PC-3 (cell line): ENCODE measurements around the gene GPS1. TPM values are rescaled to one million over a fixed set of nuclear protein-coding genes. Genes with fewer than 3 reads are reported as not detected.

Source experiments
- ATAC-seq: fragments of 200-7000 bp; cut with Tn5 transposase; 2 replicates; pipeline ENCODE4 v1.9.1; 2020; ENCODE audit warnings: mild to moderate bottlenecking, moderate library complexity
- BruUV-seq: library from RNA; stranded (reverse); fragments of 400-500 nt; replicated peaks from 2 replicates; lab custom pipeline; 2021; lab: Mats Ljungman, UMichigan
- CTCF ChIA-PET: fragments of 300-600 bp; sonication (Branson Sonifier 250); formaldehyde crosslinking; loops from one replicate; lab custom pipeline; 2022; ENCODE audit warnings: antibody characterized with exemption; lab: Charles Lee
- POLR2A ChIA-PET: fragments of 300-600 bp; sonication (Branson Sonifier 250); formaldehyde crosslinking; loops from one replicate; lab custom pipeline; 2022; ENCODE audit warnings: antibody characterized with exemption; ENCODE audit not compliant: unreplicated experiment; lab: Charles Lee
- DNase-seq: peaks from one replicate; pipeline ENCODE4 v3.0.0-alpha.2; 2015
- H2AFZ ChIP-seq: fragments of 300-600 bp; sonication (generic); 2 replicates; pipeline ENCODE4 v1.6.0; 2016; ENCODE audit warnings: antibody characterized with exemption, low read length
- H3F3A ChIP-seq: fragments of 300-600 bp; sonication (generic); one replicate; pipeline ENCODE4 v1.6.0; 2017; ENCODE audit warnings: antibody characterized with exemption, low read length, control low read depth, mild to moderate bottlenecking; ENCODE audit not compliant: unreplicated experiment
- H3K27ac ChIP-seq: fragments of 300-600 bp; sonication (generic); 2 replicates; pipeline ENCODE4 v1.5.1; 2016; ENCODE audit warnings: mild to moderate bottlenecking, low read length
- H3K27me3 ChIP-seq: fragments of 300-600 bp; sonication (generic); 2 replicates; pipeline ENCODE4 v1.6.1; 2016; ENCODE audit warnings: low read length, mixed read lengths
- H3K36me3 ChIP-seq: fragments of 300-600 bp; sonication (generic); 2 replicates; pipeline ENCODE4 v1.6.1; 2016; ENCODE audit warnings: low read depth, mixed run types, low read length, mixed read lengths
- H3K4me1 ChIP-seq: fragments of 300-600 bp; sonication (generic); 2 replicates; pipeline ENCODE4 v1.5.1; 2016; ENCODE audit warnings: low read length; ENCODE audit not compliant: insufficient read depth
- H3K4me2 ChIP-seq: fragments of 300-600 bp; sonication (generic); 2 replicates; pipeline ENCODE4 v1.6.0; 2016; ENCODE audit warnings: low read length
- H3K4me3 ChIP-seq: fragments of 300-600 bp; sonication (generic); 2 replicates; pipeline ENCODE4 v1.5.1; 2016; ENCODE audit warnings: mild to moderate bottlenecking, low read length, mixed read lengths
- H3K79me2 ChIP-seq: fragments of 300-600 bp; sonication (generic); 2 replicates; pipeline ENCODE4 v1.6.1; 2017; ENCODE audit warnings: low read length, mixed read lengths
- H3K9ac ChIP-seq: fragments of 300-600 bp; sonication (generic); 2 replicates; pipeline ENCODE4 v1.6.0; 2016; ENCODE audit warnings: mild to moderate bottlenecking, low read length
- H3K9me2 ChIP-seq: fragments of 300-600 bp; sonication (generic); replicated peaks from 2 replicates; pipeline ENCODE4 v1.6.1; 2016; ENCODE audit warnings: mixed run types, low read length, mixed read lengths
- H3K9me3 ChIP-seq: fragments of 300-600 bp; sonication (generic); 2 replicates; pipeline ENCODE4 v1.6.1; 2016; ENCODE audit warnings: low read length, mixed read lengths
- H4K20me1 ChIP-seq: fragments of 300-600 bp; sonication (generic); 2 replicates; pipeline ENCODE4 v1.6.1; 2016; ENCODE audit warnings: low read length, mixed read lengths
- CTCF ChIP-seq: fragments of 300-600 bp; sonication (generic); conservative IDR thresholded peaks from 2 replicates; pipeline ENCODE4 v1.5.1; 2017; ENCODE audit warnings: antibody characterized with exemption, low read depth, mild to moderate bottlenecking, low read length
- EZH2 ChIP-seq: fragments of 300-600 bp; sonication (generic); IDR thresholded peaks from one replicate; pipeline ENCODE4 v1.6.1; 2017; ENCODE audit warnings: antibody characterized with exemption, mild to moderate bottlenecking, low read length; ENCODE audit not compliant: unreplicated experiment
- EZH2phosphoT487 ChIP-seq: fragments of 300-600 bp; sonication (generic); IDR thresholded peaks from 2 replicates; pipeline ENCODE4 v1.6.1; 2018; ENCODE audit warnings: mild to moderate bottlenecking, antibody characterized with exemption, low read length, borderline replicate concordance
- intact Hi-C: fragments of 100-400 bp; cut with micrococcal nuclease; formaldehyde crosslinking; loops from 2 replicates; pipeline ENCODE4 v1.9.0; 2023
- total RNA-seq: library from RNA; depleted of rRNA; stranded (reverse); fragments of >200 nt; gene quantifications from 2 replicates; pipeline ENCODE4 v1.2.3, GENCODE V29; 2014

The GPS1 gene
- total RNA-seq, 1 experiment from 2014 or later = 240 TPM

GRCh38 chr17:82094931-82095776, 43.5 kb downstream of the GPS1 start:
- Histone ChIP-seq H3K27me3 (no peaks in the 10 kb centered on the region), H3K36me3 (peaks cover 49% of the 10 kb centered on the region), H3K9me3 (no peaks in the 10 kb centered on the region), H3K4me1 (peaks cover 30% of the 10 kb centered on the region), H3K4me3 (peak overlapping the region; percentile 91), H3K9ac (no peak overlapping the region), H3K79me2 (peaks cover 47% of the 10 kb centered on the region), H3K9me2 (no peaks in the 10 kb centered on the region), H4K20me1 (peaks cover 29% of the 10 kb centered on the region), H3K4me2 (peak overlapping the region; percentile 97), H2AFZ (no peak overlapping the region), H3K27ac (no peak overlapping the region), H3F3A (no peaks in the 10 kb centered on the region)
- TF ChIP-seq EZH2 (no peak), CTCF (no peak), EZH2phosphoT487 (no peak)
- DNase-seq (no peak), ATAC-seq (no peak)
- CTCF ChIA-PET = no interaction called here
- BruUV-seq = no TSS peak
- intact Hi-C loops = loop anchor here (5.0 kb wide), 1 partner anchor 58 kb away; the partner anchor contains the start of gene DCXR
- POLR2A ChIA-PET = no interaction called here

- Histone ChIP-seq H3K36me3 (peaks cover 41% of the 10 kb centered on the region), H3F3A (no peaks in the 10 kb centered on the region), H3K4me1 (peaks cover 30% of the 10 kb centered on the region), H3K9me2 (no peaks in the 10 kb centered on the region), H3K79me2 (peaks cover 47% of the 10 kb centered on the region), H3K27ac (no peak overlapping the region), H4K20me1 (peaks cover 29% of the 10 kb centered on the region), H2AFZ (no peak overlapping the region), H3K27me3 (no peaks in the 10 kb centered on the region), H3K9ac (peak overlapping the region; percentile 99), H3K4me2 (peak overlapping the region; percentile 97), H3K9me3 (no peaks in the 10 kb centered on the region), H3K4me3 (peak overlapping the region; percentile 91)
- ChIA-PET POLR2A (no interaction called here), CTCF (no interaction called here)
- no TSS peak for BruUV-seq
- intact Hi-C loops = loop anchor here (5.0 kb wide), 1 partner anchor 59 kb away; the partner anchor contains the start of gene DCXR
- TF ChIP-seq EZH2phosphoT487 (no peak), CTCF (no peak), EZH2 (no peak)
- ATAC-seq (no peak), DNase-seq (peak; percentile 51)
Measured at GRCh38 chr17:82095777-82096708, 44.3 kb downstream of the GPS1 start.
